HG02763 (cell line): Measurements from ENCODE around the gene KLC1.
A peak's percentile ranks its signal among the peaks of the same experiment; 100 is the strongest.
"Not testable (repeated sequence)": the region's sequence is repeated elsewhere in the genome, so short reads cannot be mapped to it uniquely, and the experiment has no call there.

ENCODE experiments used
- ATAC-seq: cut with Tn5 transposase; IDR thresholded peaks from one replicate; pipeline ENCODE4 v1.9.1; 2021; ENCODE audit warnings: mild to moderate bottlenecking, moderate library complexity; ENCODE audit not compliant: unreplicated experiment

Gene KLC1

DNA sequence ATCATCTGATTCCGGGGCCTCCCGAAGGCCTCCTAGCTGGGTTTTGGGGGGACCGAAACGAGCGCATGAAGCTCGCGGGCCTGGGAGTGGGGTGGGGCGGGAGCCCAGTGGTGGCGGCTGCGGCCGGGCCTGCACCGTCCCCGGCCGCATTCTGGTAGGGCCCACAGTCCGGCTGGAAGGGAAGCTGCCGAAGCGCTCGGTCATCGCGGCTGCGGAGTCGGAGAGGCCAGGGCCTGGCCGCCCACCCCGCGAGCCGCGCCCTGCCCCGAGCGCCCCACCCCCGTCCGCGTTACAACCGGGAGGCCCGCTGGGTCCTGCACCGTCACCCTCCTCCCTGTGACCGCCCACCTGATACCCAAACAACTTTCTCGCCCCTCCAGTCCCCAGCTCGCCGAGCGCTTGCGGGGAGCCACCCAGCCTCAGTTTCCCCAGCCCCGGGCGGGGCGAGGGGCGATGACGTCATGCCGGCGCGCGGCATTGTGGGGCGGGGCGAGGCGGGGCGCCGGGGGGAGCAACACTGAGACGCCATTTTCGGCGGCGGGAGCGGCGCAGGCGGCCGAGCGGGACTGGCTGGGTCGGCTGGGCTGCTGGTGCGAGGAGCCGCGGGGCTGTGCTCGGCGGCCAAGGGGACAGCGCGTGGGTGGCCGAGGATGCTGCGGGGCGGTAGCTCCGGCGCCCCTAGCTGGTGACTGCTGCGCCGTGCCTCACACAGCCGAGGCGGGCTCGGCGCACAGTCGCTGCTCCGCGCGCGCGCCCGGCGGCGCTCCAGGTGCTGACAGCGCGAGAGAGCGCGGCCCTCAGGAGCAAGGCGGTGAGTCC lies at the start of gene KLC1:
Gene KLC1 (plus strand): TSS at position 528 of the 819 bp plus-strand sequence. CDS start 25,354 bp downstream, outside the sequence.
- peak; percentile 48 for ATAC-seq

DNA sequence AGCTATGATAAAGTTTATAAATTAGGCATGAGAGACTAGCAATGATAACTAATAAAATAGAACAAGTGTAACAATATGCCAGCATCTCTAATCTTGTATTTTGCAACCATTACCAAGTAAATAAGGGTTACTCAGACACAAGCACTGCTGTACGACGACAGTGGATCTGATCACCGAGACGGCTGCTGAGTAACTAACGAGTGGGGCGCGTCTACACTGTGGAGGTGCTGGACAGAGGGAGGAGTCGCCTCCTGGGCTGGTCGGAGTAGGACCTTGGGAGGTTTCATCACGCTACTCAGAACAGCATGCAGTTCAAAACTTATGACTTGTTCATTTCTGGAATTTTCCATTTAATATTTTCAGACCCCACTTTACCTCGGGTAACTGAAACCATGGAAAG lies 47.8 kb upstream of the KLC1 start:
- ATAC-seq, result no peak

DNA sequence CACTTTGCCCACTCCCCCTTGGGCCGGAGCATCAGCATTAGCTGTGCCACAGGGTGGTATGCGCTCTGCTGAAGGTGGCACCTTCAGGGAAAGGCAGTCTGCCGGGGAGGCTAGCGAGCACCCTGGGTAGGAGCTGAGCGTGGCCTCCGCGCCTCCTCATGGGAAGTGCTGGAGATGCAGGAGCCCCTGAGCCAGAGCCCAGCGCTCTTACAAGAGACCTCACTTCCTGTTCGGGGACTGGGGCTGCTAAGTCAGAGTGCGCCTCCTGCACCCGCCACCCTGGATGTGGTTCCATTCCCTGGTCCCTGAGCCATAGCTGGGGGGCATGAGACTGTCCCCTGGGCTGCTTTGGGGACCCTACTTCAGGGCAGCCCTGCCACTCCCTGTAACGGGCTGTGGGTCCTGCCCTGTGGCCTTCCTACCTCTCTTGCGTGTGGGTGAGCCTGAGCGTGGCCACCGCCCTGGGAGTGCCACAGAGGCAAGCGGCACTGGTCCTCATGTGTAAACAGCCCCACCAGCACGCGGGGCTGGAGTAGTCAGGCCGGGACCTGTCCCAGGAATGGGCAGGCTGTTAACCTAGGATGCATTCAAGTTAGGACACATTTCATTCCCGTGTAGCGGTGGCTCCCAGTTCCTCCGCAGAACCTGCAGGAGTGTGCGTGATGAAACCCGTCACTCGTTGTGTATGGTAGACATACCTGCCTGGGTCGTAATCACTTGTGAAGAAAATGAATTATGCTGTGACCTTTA lies 46.9 kb upstream of the KLC1 start:
- ATAC-seq, result no peak

DNA sequence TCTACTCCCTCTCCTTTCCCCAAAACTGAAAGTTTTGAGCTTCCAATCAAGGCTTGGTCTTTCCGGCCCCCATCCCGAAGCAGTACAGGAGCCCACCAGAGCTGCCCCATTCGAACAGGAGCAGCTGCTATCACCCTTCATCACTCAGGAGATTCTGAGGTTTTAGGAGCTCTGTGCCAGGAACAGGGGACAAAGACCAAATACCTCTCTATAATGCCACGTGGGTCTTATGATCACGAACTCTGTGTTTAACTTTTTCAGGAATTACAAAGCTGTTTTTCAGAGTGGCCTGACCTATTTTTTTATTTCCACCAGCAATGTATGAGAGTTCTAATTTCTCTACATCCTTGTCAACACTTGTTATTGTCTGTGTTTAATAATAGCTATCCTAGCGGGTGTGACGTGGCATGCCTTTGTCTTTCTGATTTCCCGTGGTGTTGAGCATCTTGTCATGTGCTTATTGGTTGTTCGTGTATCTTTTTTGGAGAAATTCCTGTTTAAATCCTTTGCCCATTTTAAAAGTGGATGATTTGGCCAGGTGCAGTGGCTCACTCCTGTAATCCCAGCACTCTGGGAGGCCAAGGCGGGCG lies 44.6 kb upstream of the KLC1 start:
- no peak for ATAC-seq

DNA sequence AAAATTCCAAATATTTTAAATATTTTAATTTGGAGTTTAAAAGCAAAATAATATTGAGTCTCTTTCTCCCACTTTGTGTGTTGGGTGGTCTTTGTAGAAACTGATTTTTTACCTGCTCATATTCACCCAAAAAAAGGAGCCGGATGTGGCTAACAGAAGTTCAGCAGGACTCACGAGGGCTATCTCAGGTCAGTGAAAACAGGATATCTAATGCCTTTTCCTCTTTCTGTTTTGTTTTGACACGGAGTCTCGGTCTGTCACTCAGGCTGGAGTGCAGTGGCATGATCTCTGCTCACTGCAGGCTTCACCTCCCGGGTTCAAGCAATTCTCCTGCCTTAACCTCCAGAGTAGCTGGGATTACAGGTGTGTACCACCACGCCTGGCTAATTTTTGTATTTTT lies 35.4 kb upstream of the KLC1 start:
- ATAC-seq, result peak; percentile 87

DNA sequence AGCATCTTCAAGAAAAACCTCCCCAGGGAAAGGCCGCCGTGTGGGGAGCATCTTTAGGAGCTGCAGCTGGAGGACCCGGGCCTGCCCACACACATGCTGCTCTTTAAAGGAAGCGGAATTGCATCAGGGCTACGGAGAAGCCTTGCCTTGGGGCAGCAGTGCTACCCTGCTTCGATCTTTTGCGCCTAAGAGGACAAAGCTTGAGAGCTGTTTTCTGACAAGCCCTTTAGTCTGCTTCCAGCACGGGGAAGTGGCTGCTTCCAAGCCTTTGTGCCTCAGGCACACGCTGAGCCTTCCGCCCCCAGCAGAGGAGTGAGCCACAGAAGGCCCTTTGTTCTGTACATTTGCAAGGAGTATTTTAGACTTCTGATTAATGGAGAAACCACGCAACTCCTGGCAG lies 34.7 kb upstream of the KLC1 start:
- no peak for ATAC-seq

DNA sequence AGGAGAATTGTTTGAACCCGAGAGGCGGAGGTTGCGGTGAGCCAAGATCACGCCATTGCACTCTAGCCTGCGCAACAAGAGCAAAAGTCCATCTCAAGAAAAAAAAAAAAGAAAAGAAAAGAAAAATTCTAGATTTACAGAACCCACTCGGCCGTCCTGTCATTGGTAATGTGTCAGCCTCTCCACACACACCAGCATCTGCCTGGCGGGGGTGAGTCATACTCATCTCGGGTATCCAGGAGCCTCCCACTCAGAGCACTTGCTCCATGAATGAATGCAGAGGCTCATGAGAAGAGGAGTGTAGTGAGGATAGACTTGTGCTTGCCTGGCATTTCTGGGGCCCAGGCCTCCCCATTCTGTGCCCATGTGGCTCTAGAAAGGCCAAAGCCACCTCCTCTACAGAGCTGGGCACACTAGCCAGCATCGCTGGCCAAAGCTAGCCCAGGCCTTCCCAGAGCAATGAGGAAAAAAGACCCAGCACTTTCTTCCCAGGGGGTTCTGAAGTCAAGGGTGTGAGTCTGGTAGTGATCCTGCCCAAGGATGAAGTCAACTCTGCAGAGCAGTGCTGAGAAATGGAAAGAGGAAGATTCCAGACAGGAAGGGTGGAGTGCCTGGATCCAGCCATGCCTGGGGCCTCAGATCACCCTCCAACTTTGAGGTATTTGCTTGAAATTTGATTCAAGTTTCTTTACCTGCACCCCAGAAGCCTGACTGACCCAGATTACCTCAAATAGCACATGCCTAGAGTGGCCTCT lies 31.2 kb upstream of the KLC1 start:
- no peak for ATAC-seq

DNA sequence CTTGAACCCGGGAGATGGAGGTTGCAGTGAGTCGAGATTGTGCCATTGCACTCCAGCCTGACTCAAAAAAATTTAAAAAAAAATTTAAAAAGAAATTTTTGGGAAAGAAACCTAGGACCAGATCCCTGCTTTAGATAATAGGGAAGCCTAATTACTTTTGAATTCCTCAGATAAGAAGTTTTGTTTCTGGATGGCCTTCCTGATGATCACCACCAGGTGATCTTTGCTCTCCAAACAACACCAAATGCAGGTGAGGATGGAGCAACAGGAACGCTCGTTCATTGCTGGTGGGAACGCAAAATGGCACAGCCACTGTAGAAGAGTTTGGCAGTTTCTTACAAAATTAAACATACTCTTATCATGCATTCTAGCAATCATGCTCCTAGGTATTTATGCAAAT lies 28.5 kb upstream of the KLC1 start:
- ATAC-seq, result no peak

DNA sequence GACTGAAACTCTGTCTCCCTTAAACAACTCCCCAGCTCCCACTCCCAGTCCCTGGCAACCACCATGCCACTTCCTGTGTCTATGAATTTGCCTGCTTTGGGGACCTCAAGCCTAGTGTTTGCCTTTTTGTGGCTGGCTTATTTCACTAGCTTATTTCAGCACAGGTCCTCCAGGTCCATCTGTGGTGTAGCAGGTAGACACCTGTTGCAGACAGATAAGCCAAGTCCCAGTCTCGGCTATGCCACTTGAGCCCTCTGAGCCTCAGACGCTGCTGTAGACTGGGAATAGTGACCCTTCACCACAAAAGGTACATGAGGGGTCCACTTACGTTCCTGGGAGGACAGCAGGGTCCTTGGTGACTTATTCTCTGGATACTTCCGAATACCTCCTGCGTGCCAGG lies 24.4 kb upstream of the KLC1 start:
- ATAC-seq, result no peak

DNA sequence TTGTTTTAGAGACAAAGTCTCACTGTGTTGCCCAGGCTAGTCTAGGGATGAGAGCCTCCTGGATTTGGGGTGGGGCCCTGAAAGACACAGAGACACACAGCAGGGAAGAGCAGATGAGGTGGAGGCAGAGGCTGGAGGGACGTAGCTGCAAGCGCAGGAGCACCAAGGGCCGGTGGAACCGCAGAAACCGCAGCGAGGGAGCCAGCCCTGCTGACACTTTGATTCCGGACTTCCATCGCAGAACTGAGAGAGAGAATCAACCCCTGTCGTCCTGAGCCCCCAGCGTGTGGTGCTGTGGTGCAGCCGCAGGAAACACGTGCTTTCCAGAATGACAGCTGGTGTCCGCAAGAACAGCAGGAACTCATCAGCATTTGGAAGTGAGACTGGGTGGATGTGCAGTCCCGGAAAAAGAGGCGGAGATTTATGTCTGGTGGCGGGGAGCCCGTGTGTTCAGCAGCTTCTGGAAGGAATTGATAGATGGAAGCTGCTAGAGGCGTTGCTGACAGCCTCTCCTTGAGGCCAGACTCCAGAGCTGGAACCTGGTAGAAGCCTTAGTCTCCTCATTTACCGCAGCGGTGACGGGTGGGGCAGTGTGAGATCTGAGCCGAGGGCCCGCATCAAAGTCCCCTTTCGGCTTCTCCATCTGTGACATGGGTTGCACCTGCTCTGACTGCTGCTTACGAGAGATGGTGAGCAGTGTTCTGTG lies 21.9 kb upstream of the KLC1 start:
- ATAC-seq, result peak; percentile 47

DNA sequence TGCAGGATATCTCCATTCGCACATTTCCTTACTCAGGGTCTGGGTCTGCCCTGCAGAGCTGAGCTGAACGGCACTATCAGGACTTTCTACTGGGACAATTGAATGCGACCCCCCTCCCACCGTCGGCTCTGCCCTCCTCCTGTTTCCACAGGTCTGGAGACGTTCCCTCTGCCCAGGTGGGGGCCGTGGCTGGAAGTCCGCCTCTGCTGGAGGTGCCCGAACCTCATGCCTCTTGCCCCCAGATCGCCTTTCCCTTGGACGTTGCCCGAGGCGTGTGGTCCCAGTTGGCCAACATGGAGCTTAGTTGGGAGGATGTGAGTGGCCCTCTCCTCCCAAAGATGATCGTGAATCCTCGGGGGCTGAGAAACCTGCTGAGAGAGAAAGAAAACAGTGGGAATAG lies 21.2 kb upstream of the KLC1 start:
- no peak for ATAC-seq

DNA sequence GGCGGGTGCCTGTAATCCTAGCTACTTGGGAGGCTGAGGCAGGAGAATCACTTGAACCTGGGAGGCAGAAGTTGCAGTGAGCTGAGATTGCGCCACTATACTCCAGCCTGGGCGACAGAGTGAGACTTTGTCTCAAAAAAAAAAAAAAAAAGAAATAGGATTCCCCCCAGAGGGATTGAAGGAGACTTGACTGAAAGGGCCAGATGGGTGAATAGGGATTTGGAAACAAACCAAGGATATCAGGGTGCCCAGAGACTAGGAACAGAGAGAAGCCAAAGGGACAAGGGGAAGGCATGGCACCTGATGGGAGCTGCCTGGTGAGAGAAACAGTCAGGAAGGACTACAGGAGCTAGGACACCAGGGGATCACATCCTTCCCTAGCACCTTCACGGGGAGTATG lies 19.9 kb upstream of the KLC1 start:
- ATAC-seq, result not testable (repeated sequence)

DNA sequence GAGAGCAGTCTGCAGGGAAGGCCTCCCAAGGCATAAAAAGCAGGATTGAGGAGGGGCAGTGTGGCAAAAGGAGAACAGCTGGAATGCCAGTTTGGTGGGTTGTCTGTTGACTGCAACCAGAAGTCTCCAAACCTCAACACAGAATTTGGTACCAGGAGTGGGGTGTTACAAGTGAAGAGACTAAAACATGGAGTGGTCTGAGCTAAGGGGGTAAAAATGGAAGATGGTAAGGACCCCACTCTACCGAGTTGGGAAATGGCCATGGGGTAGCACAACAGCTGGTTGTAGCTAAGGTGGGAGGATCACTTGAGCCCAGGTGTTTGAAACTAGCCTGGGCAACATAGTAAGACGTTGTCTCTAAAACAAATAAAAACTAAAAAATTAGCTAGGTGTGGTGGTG lies 17.8 kb upstream of the KLC1 start:
- no peak for ATAC-seq

DNA sequence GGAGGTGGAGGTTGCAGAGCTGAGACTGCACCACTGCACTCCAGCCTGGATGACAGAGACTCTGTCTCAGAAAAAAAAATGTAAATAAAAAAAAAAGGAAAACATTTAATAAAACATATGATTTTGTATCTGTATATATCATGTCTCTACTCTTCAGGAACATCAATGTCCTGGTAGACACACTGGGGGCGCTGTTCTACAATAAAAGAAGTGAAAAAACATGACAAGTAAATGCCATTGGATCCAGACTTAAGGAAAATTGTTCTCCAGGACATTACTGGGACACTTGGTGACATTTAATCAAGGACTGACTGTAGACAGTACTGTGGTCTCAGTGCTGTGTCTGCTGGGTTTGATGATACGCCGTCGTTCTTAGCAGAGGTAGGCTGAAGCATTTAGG lies 15.5 kb upstream of the KLC1 start:
- no peak for ATAC-seq

DNA sequence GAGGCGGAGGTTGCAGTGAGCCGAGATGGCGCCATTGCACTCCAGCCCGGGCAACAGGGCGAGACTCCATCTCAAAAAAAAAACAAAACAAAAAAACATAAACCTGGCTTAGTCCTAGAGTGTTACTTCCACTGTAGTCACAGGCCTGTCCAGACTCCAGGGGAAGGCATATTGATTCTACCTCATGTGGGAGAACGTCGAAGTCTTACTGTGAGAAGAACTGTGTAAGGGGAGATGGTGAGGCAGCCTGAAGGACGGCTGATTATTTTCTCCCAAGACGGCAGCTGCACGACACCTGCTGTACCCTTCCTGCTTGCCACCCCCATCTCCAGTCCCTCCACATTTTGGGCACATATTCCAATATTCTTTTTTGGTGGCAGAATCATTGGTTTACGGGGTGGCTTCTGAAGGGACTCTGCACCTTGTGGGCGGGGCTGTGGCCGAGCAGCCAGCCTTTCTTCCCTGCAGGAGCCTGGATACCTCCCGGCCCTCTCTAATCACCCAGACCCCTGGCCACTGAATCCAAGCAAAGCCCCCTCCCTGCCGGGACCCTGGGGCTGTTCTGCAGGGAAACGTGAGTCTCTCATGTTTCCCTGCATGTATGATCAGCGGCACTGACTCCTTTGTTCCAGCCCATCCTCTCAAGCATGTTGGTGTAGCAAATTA lies 12.2 kb upstream of the KLC1 start:
- ATAC-seq, result no peak

DNA sequence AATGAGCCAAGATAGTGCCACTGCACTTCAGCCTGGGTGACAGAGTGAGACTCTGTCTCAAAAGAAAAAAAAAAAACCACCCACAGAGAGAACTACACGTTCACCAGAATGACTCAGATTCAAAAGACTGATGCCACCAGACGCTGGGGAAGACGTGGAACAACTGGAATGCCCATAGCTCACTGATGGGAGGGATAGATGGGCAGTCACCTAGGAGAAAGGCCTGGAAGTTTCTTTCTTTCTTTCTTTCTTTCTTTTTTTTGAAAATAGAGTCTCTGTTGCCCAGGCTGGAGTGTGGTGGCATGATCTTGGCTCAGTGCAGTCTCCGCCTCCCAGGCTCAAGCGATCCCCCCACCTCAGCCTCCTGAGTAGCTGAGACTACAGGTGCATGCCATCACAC lies 10.0 kb upstream of the KLC1 start:
- no peak for ATAC-seq

DNA sequence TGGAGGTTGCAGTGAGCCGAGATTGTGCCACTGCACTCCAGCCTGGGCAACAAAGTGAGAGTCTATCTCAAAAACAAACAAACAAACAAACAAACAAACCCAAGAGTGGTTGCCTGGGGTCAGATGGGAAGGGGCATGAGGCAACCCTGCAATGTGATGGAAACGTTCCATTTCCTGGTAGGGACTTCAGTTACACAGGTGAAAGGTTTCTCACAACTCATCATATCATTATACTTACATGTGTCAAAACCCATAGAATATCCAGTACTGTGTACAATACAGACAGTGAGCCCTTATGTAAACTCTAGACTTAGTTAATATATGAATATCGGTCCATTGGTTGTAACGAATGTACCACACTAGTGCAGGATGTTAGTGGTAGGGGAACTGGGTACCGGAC lies 7.2 kb upstream of the KLC1 start:
- ATAC-seq, result no peak

DNA sequence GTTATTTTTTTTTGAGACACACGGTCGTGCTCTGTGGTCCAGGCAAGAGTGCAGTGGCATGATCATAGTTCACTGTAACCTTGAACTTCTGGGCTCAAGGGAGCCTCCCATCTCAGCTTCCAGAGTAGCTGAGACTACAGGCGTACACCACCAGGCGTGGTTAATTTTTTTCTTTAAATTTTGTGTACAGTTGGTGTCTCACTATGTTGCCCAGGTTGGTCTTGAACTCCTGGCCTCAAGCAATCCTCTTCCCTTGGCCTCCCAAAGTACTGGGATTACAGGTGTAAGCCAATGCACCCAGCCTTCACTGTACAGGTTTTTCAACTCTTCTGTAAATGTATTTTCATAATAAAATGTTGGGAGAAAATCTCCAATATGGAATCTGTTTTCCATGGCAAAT lies 5.7 kb upstream of the KLC1 start:
- no peak for ATAC-seq

DNA sequence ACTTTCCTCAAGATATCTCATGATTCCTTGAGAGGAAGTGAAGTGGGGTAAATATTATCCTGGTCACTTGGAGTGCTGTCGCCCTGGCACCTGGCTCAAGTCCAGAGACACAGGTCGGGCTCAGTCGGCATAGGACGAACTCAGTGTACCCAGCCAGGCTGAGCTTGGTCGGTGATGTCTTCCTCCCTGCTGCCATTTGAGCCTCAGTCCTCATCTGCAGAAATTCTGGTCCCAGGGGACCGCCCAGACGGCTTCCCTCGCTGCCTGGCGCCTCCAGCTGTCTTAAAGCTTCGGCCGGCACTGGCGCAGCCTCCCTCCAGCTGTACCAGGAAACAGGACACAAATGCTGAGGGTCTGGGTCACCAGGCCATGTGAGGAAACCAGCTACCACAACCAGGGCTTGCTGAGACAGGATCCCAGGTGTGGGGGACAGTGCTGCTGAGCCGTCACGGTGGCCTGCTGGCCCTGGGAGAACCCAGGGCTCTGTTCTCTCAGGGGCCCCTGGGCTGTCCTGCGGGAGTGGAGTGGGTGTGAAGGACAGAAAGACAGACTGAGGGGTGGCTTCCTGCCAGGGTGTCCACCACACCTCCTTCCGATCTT lies 5.0 kb upstream of the KLC1 start:
- no peak for ATAC-seq

DNA sequence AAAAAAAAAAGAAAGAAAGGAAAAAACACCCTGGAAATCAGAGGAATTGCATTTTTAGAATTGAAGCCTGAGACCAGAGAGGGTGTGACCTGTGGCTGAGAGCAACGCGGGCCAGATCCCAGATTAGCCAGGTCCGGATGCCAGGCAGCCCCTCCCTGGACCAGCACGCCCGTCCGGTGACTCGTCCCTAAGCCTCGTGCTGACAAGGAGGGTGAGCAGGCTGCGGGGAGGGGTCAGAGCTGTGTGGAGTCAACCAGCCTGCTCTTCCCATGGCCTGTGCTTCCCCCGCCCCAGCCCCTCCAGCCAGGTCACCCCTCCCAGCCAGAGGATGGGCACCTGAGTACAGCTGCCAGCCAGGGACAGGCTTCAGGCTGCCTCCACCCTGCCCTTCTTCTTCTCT lies 4.2 kb upstream of the KLC1 start:
- no peak for ATAC-seq
